ENCODE data around the gene GFER. TPM values are rescaled to one million over a fixed set of nuclear protein-coding genes. Genes with fewer than 3 reads are reported as not detected.

Gene GFER
- total RNA-seq, 1 donor from 2014 or later = 34.3 TPM

DNA sequence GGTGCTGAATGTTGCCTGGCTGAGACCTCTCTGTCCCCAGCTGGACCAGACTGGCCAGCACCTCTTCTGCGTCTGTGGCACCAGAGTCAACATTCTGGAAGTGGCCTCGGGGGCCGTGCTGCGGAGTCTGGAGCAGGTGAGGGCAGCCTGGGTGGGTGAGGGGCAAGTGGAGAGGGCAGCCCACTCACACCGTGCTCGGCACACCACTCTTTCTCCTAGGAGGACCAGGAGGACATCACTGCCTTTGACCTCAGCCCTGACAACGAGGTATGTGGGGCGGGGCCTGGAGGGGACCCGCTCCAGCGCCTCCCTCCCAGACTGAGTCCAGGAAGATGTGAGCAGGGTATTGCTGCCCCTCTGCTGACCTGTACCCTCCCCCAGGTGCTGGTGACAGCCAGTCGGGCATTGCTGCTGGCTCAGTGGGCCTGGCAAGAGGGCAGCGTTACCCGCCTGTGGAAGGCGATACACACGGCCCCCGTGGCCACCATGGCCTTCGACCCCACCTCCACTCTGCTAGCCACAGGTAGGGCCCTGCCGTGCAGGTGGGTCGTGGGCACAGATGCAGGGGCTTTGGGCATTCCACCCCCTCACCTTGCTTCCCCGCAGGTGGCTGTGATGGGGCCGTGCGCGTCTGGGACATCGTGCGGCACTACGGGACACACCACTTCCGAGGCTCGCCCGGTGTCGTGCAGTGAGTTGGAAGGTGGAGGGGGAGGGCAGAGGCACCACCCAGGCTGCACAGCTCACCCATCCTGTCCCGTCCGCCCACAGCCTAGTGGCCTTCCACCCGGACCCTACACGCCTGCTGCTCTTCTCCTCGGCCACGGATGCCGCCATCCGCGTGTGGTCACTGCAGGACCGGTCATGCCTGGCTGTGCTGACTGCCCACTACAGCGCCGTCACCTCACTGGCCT is 9.6 kb upstream of the GFER start:
- no peak for DNase-seq (ENCODE audit: low spot score)

DNA sequence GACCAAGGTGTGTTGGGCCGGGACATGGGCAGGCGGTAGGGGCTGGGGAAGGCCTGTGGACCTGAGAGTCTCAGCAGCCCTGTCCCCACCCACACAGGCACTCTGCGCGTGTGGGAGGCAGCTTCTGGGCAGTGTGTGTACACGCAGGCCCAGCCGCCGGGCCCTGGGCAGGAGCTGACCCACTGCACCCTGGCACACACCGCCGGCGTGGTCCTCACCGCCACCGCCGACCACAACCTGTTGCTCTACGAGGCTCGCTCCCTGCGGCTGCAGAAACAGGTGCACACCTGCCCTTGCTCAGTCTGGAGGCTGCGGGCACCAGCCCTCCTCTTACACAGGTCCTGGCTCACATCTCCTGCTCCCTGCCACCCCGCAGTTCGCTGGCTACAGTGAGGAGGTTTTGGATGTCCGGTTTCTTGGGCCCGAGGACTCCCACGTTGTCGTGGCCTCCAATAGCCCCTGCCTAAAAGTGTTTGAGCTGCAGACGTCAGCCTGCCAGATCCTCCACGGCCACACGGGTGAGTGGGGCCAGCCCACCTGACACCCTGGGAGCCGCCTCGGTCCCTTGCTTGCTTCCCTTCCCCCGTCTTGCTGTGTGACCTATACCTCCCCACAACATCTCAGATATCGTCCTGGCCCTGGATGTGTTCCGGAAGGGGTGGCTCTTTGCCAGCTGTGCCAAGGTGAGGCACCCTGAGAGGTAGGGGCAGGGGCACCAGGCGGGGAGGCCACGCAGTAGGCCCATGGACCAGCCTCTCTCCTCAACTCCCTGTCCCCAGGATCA is 8.4 kb upstream of the GFER start:
- DNase-seq (ENCODE audit: low spot score) = no peak

DNA sequence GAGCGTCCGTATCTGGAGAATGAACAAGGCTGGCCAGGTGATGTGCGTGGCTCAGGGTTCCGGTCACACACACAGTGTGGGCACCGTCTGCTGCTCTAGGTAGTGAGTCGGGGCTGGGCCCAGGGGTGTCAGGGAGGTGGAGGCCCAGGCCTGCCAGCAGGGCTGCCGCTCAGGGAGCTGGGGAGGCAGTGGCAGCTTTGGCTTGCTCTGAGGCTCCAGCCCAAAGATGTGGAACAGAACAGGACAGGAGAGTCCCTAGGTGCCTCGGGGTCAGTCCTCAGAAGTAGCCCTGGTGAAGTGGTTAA is 7.8 kb upstream of the GFER start:
- no peak for DNase-seq (ENCODE audit: low spot score)

DNA sequence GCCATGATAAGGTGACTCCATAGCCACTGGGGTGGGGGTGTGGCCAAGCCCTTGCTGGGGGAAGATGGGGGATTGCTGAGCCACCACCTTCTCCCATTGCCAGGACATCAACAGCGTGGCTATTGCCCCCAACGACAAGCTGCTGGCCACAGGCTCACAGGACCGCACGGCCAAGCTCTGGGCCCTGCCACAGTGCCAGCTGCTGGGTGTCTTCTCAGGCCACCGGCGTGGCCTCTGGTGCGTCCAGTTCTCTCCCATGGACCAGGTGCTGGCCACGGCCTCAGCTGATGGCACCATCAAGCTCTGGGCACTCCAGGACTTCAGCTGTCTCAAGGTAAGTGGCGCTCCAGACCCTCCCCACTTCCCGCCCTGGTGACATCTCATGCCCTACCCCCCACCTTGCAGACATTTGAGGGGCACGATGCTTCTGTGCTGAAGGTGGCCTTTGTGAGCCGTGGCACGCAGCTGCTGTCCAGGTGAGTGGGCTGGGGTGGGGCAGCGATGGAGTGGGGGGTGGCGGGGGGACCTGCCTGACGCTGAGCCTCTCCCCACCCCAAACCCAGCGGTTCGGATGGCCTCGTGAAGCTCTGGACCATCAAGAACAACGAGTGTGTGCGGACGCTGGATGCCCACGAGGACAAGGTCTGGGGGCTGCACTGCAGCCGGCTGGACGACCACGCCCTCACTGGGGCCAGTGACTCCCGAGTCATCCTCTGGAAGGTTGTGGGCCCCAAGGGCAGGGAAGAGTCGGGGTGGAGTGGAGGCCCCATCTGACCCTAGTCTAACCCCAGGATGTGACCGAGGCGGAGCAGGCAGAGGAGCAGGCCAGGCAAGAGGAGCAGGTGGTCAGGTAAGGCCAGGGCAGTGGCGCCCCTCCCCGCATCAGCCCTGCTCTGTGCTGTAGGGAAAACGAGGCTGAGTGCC is 6.8 kb upstream of the GFER start:
- no peak for DNase-seq (ENCODE audit: low spot score)

DNA sequence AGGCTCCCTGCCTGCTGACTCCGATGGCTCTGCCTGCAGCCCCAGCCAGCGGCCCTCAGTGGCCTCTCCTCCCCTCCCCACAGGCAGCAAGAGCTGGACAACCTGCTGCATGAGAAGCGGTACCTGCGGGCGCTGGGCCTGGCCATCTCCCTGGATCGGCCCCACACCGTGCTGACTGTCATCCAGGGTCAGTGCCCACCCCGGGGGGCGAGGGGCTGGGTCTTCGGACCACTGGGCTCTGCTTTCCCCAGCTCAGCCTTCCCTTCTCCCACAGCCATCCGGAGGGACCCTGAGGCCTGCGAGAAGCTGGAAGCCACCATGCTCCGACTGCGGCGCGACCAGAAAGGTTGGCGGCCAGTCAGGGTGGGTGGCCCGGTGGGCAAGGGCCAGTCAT is 6.1 kb upstream of the GFER start:
- DNase-seq (ENCODE audit: low spot score) = no peak

DNA sequence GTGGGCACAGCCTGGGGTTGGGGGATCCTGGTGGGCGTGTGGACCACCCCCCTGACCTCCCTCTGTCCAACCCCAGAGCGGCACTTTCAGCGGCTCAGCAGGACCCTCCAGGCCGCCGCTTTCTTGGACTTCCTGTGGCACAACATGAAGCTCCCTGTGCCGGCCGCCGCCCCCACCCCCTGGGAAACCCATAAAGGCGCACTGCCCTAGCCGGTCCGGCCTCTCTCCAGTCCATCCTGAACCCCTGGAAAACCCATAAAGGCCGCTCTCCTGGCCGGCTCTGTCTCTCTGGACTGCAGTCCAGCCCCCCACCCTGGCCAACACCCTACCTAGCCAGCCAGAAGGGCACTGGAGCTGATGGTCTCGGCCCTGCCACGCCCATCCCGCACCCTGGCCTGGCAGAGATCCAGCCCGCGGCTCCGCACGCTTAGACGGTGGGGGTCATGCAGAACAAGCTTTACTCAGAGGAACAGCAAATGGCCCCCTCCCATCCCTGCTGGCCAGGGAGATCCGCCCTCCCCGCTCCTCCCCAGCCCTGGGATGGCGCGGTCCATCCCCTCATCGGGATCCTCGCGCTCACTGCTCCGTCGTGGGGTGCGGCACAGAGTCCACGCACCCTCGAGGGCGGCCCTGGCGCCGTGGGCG is 5.4 kb upstream of the GFER start:
- no peak for DNase-seq (ENCODE audit: low spot score)

DNA sequence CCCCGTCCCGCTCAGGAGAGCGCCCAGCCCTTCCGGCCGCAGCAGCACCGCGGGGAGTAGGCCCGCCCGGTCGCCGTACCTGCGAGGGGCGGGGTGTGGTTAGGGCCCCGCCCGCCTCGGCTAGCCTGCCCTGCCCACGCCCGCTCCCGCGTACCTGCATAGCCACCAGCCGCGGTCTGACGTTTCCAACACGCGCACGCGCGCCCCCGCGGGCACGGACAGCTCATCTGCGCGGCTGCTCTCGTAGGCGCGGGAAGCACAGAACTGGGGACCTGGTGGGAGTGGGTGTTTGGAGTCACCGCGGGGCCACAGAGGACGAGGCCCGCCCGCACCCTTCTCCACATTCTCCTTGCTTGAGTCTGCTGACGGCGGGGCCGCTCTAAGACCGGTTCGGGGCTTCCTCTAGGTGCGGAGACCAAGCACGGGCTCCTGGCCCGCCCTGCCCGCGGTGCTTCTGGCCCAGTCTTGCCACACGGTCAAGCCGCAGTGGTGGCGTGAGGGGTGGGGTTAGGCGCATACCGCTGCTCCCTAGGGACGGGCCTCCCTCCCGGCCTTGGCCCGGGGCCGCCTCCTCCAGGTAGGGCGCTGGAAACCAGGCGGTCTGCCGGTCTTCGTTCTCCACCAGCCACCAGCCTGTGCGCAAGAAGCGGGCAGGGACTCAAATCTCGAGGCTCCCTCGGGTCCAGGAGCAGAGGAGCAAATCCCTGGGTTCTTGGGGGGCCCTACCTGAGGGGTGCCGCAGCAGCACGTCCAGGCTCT is 4.5 kb upstream of the GFER start:
- peak; percentile 76 for DNase-seq (ENCODE audit: low spot score)

DNA sequence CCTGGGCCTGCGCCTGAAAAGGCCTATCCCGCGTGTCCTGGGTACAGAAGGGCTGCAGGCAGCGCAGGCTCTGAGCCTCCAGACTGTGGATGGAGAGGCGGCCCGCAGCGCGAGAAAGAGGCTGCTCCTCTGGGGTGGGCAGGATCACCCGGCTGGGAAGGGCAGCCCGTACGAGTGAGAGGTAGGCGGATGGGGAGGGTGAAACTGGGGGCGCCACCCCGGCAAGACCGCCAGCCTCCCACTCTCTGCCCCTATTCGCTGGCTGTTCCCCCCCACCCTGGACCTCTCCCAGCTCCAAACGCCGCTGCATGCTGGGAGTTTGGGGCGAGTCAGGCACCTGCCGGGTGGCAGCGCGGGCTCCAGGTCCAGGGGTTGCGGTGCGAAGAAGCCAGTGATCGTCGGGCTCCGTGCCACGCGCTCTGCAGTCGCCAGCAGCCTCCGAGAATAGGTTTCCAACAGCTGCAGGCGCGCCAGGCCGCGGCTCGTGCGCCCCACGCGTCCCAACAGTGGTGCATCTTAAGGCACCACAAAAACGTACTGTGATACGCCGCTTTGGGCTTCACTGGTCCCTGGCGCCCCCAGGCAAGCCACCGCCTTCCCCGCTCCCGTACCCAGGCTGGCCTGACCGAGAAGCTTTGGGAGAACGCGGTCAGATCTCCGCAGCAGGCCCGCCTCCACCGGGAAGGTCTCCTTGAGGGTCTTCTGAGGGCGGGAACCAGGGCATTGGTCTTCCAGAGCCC is 3.8 kb upstream of the GFER start:
- DNase-seq (ENCODE audit: low spot score) = no peak

DNA sequence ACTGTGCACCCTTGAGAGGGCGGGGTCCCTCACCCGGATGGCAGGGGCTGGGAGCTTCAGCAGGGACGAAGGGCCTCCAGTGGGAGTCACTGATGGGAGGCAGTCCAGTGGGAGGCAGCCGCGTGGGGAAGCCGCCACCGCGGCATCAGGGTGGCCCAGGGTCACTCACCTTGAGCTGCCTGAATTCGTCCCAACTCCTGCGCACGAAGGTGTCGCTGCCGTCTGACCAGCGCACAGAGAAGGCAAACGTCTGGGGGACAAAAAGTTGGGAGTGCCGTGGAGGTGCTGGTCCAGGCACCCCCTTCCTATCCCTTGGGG is 3.3 kb upstream of the GFER start:
- no peak for DNase-seq (ENCODE audit: low spot score)

DNA sequence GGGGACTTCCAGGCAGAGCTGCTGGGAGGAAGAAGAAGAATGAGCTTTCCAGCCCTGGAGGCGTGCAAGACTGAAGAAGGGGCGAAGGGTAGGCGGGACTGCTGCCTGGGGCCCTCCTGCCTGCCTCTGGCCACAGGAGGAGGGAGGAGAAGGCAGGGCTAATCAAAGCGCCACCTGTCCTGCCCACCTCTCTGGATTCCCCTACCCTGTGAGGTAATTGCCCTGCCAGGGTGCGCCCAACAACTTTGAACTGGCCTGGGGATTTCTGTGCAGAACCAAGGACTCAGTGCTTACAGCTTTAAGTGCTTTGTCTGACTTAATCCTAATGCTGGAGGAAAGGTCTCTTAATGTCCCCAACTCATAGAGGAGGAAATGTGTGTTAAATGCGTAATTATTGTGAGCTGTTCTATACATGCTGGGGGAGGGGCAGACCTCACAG is 2.6 kb upstream of the GFER start, which contains the start of gene NOXO1:
TSS of gene NOXO1 (minus strand) at position 72 of the 439 bp plus-strand sequence. CDS start 290 bp downstream, outside the sequence.
- DNase-seq (ENCODE audit: low spot score) = no peak

DNA sequence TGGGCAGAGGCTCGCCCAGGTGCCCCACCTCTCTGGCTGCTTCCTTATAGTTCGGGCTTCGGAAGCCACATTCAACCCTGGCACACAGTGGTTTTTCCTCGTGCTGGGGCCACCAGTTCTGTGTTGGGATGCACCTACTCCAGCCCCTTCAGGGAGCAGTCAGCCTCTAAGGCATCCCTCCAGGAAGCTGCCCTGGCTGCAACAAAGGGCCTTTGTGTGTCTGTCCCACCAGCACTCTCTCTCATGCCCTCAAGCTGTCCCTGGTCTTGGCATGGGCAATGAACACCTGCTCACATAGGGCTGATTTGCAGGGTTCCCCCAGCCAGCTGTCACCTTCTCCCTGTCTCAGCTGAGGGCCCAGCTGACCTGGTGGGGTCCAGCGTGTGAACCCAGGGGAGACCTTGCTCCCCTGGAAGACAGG is 2.0 kb upstream of the GFER start:
- no peak for DNase-seq (ENCODE audit: low spot score)

DNA sequence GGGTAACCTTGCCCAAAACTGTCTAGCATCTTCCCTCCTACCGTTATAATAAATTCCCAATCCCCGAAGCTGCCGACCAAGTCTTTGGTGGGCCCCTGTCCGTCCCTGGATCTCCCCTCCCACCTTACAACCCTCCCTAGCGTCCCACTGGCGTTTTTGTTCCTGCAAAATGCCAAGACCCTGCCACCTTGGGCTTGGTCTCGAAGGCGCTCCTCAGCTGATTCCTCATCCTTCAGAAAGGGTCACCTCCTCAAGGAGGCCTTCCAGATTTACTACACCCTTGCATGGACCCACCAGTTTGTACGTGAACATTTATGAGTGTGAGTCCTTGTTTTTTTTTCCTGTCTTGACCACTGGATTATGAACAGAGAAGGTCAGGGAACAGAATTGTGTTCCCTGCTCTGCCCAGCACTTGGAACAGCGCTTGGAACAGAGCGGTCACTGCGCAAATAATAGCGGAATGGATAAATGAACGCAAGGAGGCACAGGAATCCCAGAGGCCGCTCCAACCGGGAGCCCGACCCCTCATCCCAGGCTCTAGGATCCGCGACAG is 926 bp upstream of the GFER start:
- DNase-seq (ENCODE audit: low spot score) = no peak

DNA sequence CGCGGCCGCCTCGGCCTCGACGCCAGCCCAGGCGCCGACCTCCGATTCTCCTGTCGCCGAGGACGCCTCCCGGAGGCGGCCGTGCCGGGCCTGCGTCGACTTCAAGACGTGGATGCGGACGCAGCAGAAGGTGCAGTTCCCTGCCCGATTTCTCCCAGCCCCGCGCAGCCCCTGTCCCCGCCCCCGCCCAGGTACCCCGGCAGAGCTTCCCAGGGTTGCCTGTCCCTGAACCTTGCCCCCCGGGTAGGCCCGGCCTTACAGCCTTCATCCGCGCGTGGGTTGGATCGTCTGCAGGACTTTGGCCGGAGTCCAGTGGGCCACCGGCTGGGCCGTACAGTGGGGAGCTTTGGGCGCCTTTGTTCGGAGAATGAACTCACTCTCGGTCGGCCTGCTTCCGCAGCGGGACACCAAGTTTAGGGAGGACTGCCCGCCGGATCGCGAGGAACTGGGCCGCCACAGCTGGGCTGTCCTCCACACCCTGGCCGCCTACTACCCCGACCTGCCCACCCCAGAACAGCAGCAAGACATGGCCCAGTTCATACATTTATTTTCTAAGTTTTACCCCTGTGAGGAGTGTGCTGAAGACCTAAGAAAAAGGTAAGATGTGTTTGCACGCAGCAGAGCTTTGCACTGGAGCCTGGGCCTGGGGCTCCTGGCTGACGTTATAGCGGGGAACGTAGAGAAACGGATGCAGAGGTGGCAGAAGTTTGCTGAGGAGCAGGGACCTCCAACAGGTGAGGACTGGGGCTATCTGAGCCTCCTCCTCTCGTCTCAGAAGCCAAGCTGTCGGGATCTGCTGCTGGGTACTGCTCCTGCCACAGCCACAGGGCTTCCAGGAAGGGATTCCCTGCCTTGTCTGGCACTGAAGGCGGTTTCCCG is 593 bp downstream of the GFER start:
- DNase-seq (ENCODE audit: low spot score) = no peak

DNA sequence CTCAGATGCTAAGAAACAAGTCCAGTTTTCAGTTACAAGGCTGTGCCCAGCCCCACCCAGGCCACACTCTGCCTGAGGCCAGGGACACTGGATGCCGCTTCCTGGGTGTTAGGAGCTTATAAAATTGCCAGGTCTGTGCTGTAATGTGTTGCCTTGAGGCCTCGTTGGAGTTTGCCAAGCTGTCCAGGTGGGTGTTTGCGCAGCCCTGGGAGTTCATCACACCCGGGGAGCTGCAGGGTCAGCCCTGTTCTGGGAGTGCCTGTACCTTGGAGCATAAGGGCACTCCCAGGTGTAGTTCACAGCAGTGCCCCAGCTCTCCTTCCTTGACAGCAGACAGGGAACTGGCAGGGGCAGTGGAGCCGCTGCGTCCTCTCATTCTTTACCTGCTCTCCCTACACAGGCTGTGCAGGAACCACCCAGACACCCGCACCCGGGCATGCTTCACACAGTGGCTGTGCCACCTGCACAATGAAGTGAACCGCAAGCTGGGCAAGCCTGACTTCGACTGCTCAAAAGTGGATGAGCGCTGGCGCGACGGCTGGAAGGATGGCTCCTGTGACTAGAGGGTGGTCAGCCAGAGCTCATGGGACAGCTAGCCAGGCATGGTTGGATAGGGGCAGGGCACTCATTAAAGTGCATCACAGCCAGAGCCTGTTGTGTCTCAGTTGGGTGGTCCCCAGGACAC is 1.6 kb downstream of the GFER start:
- DNase-seq (ENCODE audit: low spot score) = no peak

DNA sequence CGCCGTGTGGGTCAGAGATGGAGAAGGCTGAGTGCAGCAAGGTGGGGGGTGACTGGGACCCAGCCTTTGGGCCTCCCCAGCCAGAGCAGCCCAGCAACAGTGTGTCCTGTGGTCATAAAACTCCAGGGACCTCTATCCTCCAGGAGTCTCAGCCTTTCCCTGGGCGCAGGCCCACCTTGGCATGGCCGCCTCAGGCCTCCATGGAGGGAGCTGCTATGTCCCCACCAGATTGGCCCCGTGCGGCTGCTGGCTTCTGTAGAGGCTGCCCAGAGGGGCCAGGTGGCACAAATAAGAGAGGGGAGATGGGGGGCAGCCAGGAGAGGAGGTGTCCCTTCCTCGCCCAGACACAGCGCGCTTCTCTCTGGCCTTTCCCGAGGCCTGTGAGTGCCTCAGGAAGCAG is 3.2 kb downstream of the GFER start:
- no peak for DNase-seq (ENCODE audit: low spot score)

DNA sequence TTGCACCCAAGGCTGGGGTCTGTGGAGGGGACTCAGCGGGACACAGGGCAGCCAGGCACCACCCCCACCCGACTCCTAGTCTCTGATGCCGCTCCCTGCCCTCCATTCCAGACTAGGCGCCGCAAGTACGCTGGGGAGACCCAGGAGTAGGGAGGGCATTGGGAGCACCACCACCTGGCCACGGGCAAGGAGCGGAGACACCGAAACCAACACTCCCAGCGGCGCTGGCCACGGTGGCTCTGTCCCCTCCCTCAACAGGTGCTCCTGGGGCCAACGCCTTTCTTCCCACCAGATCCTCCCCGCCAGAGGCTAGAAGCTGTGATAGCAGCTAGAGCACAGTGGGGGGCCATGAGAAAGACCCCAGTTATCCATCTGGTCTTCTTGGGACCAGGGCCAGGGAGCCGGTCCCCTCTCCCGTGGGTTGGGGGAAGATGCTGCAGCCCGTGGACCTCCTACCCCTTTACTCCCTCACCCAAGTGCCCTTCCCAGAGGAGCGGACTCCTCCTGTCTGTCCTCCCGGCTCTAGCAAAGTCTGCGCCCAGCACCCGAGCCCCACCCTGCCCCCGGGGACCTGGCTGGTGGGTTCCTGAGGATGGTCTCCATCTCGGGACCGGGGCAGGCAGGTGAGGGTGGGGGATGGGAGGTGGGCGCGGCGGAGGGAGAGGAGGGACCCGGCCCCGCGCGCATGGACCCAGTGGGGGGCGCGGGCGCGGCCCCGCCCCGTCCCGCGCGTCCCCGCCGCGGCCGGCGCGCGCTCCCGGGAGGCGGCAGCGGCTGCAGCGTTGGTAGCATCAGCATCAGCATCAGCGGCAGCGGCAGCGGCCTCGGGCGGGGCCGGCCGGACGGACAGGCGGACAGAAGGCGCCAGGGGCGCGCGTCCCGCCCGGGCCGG is 5.5 kb downstream of the GFER start, which contains the start of gene SYNGR3:
TSS of gene SYNGR3 (plus strand) at position 762 of the 892 bp plus-strand sequence. CDS start 133 bp downstream, outside the sequence.
- no peak for DNase-seq (ENCODE audit: low spot score)

DNA sequence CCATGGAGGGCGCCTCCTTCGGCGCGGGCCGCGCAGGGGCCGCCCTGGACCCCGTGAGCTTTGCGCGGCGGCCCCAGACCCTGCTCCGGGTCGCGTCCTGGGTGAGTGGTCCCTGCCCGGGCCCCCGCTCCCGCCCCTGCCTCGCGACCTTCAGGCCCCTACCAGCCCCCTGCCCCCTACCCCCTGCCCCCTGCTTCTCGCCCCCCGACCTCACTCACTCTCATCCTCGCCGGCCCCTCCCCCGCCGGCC is 6.0 kb downstream of the GFER start:
- DNase-seq (ENCODE audit: low spot score) = no peak
